ENCODE measurements around the gene CPSF2. TPM values are rescaled to one million over a fixed set of nuclear protein-coding genes. Genes with fewer than 3 reads are reported as not detected.
A peak's percentile ranks its signal among the peaks of the same experiment; 100 is the strongest.

The CPSF2 gene
- total and polyA plus RNA-seq, 10 of the 15 experiments (the other 5 are each of a cell fraction or from before 2014, with no cell fraction given): 18.2 to 71.8 (median 47.0) TPM

GRCh38 chr14:92121670-92122350 lies at the start of gene CPSF2, which contains the start of gene NDUFB1 (continued):
- TF ChIP-seq ATF2 (IDR thresholded peaks at IDR 0.05; ENCODE audit: low read length): no peak
- TF ChIP-seq EP300 (IDR thresholded peaks at IDR 0.05; ENCODE audit: borderline replicate concordance in 1 of 2, control insufficient read depth in 1 of 2, low read depth in 2 of 2, low read length in 2 of 2): no peak
- TF ChIP-seq STAT1 (conservative IDR thresholded peaks at IDR 0.05): peak; percentile 85; the same call in 1 of the 2 replicates
- no peak for TF ChIP-seq ZBTB11 (CRISPR knock-in tag; IDR thresholded peaks at IDR 0.05)
- TF ChIP-seq NR2C1 (IDR thresholded peaks at IDR 0.05): peak; percentile 89
- TF ChIP-seq CHD2 (IDR thresholded peaks at IDR 0.05; ENCODE audit: borderline replicate concordance, low read depth, low read length): peak; percentile 32; the same call in 1 of the 2 replicates
- TF ChIP-seq MTA3 (IDR thresholded peaks at IDR 0.05; ENCODE audit: borderline replicate concordance, low read length): no peak
- peak; percentile 99 for TF ChIP-seq FOXK2 (IDR thresholded peaks at IDR 0.05)
- TF ChIP-seq PRDM15 (CRISPR knock-in tag; IDR thresholded peaks at IDR 0.05): no peak
- TF ChIP-seq ASH2L (IDR thresholded peaks at IDR 0.05; ENCODE audit: borderline replicate concordance, low read depth): peak; percentile 55; the same call in 1 of the 2 replicates
- peak; percentile 100 for TF ChIP-seq ATF7 (IDR thresholded peaks at IDR 0.05; ENCODE audit: low read depth)
- peak; percentile 86 for TF ChIP-seq NKRF (conservative IDR thresholded peaks at IDR 0.05)
- TF ChIP-seq WRNIP1 (IDR thresholded peaks at IDR 0.05; ENCODE audit: borderline replicate concordance, low read depth, low read length): no peak; the same call in 1 of the 2 replicates
- TF ChIP-seq ETV6 (conservative IDR thresholded peaks at IDR 0.05 in 1 of 2, IDR thresholded peaks at IDR 0.05 in 1 of 2; ENCODE audit: borderline replicate concordance in 1 of 2, low read depth in 1 of 2): no peak
- TF ChIP-seq LARP7 (IDR thresholded peaks at IDR 0.05): peak; percentile 86

All from GM12878 (cell line).